KMS-11 (cell line): ENCODE measurements around the gene PIP4K2A.

Experiments
- H2AFZ ChIP-seq: fragments of 200-600 bp; sonication (generic); 2 replicates; pipeline ENCODE4 v1.6.1; 2016; ENCODE audit warnings: antibody characterized with exemption, mixed run types, low read depth
- H3K27ac ChIP-seq: fragments of 200-600 bp; sonication (generic); 2 replicates; pipeline ENCODE4 v1.6.1; 2016; ENCODE audit warnings: mild to moderate bottlenecking, mixed run types
- H3K27me3 ChIP-seq: fragments of 200-600 bp; sonication (generic); 2 replicates; pipeline ENCODE4 v1.6.1; 2017; ENCODE audit warnings: mild to moderate bottlenecking, low read depth, mixed run types, moderate library complexity; ENCODE audit not compliant: insufficient read depth
- H3K36me3 ChIP-seq: fragments of 200-600 bp; sonication (generic); 2 replicates; pipeline ENCODE4 v1.6.1; 2017; ENCODE audit warnings: mild to moderate bottlenecking, mixed run types; ENCODE audit not compliant: insufficient read depth
- H3K4me1 ChIP-seq: fragments of 200-600 bp; sonication (generic); 2 replicates; pipeline ENCODE4 v1.6.1; 2016; ENCODE audit warnings: mild to moderate bottlenecking, low read depth, mixed run types; ENCODE audit not compliant: poor library complexity, severe bottlenecking
- H3K4me2 ChIP-seq: fragments of 200-600 bp; sonication (generic); 2 replicates; pipeline ENCODE4 v1.7.0; 2016; ENCODE audit warnings: mild to moderate bottlenecking, mixed run types
- H3K4me3 ChIP-seq: fragments of 200-600 bp; sonication (generic); IDR thresholded peaks from 2 replicates; pipeline ENCODE4 v1.6.1; 2017; ENCODE audit warnings: low read depth, low read length, mixed read lengths; ENCODE audit not compliant: insufficient read depth
- H3K79me2 ChIP-seq: fragments of 200-600 bp; sonication (generic); 2 replicates; pipeline ENCODE4 v1.6.1; 2016; ENCODE audit warnings: low read depth, mixed run types; ENCODE audit not compliant: insufficient read depth
- H3K9ac ChIP-seq: fragments of 200-600 bp; sonication (generic); 2 replicates; pipeline ENCODE4 v1.6.1; 2016; ENCODE audit warnings: mild to moderate bottlenecking, mixed run types
- H4K20me1 ChIP-seq: fragments of 200-600 bp; sonication (generic); 2 replicates; pipeline ENCODE4 v1.6.1; 2016; ENCODE audit warnings: mild to moderate bottlenecking, mixed run types; ENCODE audit not compliant: insufficient read depth
- TF ChIP-seq, protein P1 (sequence below): fragments of 200-600 bp; sonication (generic); conservative IDR thresholded peaks from 2 replicates; pipeline ENCODE4 v1.6.1; 2017; ENCODE audit warnings: low read depth, mild to moderate bottlenecking, antibody characterized with exemption, low read length, moderate library complexity, mixed read lengths

The PIP4K2A gene

DNA sequence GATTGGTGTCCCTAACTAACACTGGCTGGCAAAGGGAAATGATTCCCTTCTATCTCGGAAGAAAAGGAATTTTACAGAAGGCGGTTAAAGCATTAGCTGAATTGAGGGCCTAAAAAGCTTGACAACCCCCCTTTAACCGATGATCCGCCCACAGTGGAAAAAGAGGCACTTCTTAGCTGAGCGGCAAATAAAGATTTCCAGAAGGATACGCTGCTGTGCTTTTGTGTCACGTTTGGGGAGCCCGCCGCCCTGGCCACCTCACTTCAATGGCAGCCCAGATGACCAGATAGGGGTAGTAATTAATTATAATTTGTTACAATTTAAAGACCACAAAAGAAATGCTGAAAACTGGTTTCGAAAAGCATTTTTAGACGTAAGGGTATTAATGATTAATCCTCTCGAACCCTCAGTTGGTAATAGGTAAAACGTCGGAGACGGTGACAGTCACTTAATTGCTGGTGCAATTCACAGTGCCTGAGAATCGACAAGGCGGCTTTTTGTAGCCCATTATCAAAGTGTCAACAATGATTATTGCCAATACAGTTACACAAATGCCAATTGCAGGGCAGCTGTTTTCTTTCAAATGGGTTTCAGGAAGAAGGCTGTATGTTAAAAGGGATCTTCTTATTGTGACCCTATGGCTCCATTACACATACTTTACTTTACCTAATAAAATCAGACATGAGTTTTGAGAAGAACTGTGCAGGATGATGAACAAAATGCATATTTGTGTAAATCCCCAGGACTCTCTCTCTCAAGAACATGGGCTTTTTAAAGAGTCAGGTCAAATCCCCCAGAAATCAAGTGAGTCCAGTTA, 154.1 kb downstream of the PIP4K2A start:
- Histone ChIP-seq H4K20me1 (no peaks in the 10 kb centered on the region), H3K79me2 (no peaks in the 10 kb centered on the region), H3K4me1 (no peaks in the 10 kb centered on the region), H3K4me2 (no peak overlapping the region), H3K4me3 (no peak overlapping the region), H3K27me3 (no peaks in the 10 kb centered on the region), H3K27ac (no peak overlapping the region), H3K36me3 (peaks cover 3% of the 10 kb centered on the region; the same call in 1 of the 2 replicates), H2AFZ (no peak overlapping the region), H3K9ac (no peak overlapping the region)
- TF ChIP-seq, protein P1, sequence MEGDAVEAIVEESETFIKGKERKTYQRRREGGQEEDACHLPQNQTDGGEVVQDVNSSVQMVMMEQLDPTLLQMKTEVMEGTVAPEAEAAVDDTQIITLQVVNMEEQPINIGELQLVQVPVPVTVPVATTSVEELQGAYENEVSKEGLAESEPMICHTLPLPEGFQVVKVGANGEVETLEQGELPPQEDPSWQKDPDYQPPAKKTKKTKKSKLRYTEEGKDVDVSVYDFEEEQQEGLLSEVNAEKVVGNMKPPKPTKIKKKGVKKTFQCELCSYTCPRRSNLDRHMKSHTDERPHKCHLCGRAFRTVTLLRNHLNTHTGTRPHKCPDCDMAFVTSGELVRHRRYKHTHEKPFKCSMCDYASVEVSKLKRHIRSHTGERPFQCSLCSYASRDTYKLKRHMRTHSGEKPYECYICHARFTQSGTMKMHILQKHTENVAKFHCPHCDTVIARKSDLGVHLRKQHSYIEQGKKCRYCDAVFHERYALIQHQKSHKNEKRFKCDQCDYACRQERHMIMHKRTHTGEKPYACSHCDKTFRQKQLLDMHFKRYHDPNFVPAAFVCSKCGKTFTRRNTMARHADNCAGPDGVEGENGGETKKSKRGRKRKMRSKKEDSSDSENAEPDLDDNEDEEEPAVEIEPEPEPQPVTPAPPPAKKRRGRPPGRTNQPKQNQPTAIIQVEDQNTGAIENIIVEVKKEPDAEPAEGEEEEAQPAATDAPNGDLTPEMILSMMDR = no peak

DNA sequence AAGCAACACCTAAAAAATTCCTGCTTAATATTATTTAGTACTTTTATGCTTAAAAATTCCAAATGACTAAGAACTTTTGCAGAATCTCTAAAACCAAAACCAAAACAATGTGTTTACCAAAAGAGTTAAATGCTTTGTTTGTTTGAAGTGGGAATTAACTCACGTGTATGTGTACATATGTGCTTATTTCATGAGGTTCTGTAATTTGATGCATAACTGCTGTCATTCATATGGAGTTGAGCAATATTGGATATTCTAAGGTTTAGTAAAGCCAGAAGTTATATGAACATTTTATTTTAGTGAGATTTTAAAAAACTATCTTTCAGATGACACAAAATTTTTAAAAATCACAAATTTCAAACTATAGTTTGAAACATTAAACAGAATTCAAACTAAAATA, 157.1 kb downstream of the PIP4K2A start:
- no peaks in the 10 kb centered on the region for H3K27me3 ChIP-seq
- no peak overlapping the region for H3K9ac ChIP-seq
- TF ChIP-seq, protein P1 = no peak
- H3K4me2 ChIP-seq = no peak overlapping the region
- no peak overlapping the region for H2AFZ ChIP-seq
- H4K20me1 ChIP-seq = no peaks in the 10 kb centered on the region
- H3K4me3 ChIP-seq = no peak overlapping the region
- no peaks in the 10 kb centered on the region for H3K79me2 ChIP-seq
- H3K4me1 ChIP-seq = no peaks in the 10 kb centered on the region
- peaks cover 3% of the 10 kb centered on the region; the same call in 1 of the 2 replicates for H3K36me3 ChIP-seq
- H3K27ac ChIP-seq = no peak overlapping the region

DNA sequence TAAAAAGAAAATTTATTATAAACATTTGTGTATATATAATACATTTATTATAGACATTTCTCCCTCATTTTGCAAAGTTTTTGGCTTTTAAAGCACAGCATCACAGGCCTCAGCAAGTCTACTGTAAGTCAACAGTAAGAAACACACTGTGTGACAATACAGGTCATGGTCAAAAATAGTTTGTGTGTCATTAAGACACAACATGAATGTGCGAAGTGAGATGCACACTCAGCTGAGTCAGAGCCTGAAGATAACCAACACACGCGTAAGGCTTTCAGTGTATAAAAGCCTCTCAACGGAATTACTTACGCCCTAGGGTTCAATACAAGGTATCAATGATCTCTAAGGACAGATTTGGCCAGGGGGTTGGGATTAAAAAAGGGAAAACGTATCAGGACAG, 157.6 kb downstream of the PIP4K2A start:
- Histone ChIP-seq H3K4me2 (no peak overlapping the region), H3K79me2 (no peaks in the 10 kb centered on the region), H4K20me1 (no peaks in the 10 kb centered on the region), H3K27ac (no peak overlapping the region), H2AFZ (no peak overlapping the region), H3K36me3 (peaks cover 3% of the 10 kb centered on the region; the same call in 1 of the 2 replicates), H3K4me1 (no peaks in the 10 kb centered on the region), H3K9ac (no peak overlapping the region), H3K27me3 (no peaks in the 10 kb centered on the region), H3K4me3 (no peak overlapping the region)
- TF ChIP-seq, protein P1 = no peak

DNA sequence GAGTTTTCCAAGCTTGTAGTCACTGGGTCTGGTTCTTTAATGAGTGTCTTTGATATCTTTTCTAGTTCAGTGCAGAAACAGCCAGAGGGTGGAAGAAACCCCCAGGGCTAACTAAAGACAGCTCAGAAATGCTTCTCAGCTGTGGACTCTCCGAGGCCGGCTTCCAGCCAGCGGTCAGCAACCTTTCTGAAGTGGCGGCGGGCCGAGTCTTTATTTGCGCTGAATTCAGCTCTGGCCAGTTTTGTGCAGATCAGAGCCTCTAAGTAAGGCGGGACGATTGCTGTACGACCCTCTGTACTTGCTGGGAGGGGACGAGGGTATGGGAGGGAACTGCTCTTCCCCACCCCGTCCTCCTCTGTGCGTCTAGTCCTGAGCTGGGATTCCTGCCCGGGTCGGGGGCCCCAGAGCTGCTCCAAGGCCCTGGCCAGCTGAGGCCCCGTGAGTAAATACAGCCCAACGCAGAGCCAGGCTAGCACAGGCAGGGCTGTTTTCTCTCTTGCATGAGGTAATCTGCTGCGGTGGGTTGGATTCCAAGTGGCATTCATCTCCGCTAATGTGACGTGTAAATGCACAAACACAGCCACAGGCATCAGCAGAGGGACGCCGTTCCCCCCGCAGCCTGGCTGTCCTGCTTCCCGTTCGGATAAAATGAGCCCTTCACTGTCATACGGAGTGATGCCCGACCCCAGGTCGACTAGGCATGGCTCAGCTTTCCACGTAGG, 159.8 kb downstream of the PIP4K2A start:
- H3K27ac ChIP-seq = no peak overlapping the region
- no peak overlapping the region for H3K4me3 ChIP-seq
- TF ChIP-seq, protein P1 = no peak
- no peak overlapping the region for H3K4me2 ChIP-seq
- H3K79me2 ChIP-seq = no peaks in the 10 kb centered on the region
- no peaks in the 10 kb centered on the region for H3K27me3 ChIP-seq
- H4K20me1 ChIP-seq = no peaks in the 10 kb centered on the region
- H3K4me1 ChIP-seq = no peaks in the 10 kb centered on the region
- H3K36me3 ChIP-seq = no peaks in the 10 kb centered on the region
- H3K9ac ChIP-seq = no peak overlapping the region
- H2AFZ ChIP-seq = no peak overlapping the region
